NCI-H2171 treated with DMSO at 0.1 percent for 48 hours (cell line): ENCODE results near the gene HACD2.

ENCODE experiments used
- DNase-seq: peaks from one replicate; lab custom pipeline; 2025; lab: John Stamatoyannopoulos, UW

HACD2 gene

DNA sequence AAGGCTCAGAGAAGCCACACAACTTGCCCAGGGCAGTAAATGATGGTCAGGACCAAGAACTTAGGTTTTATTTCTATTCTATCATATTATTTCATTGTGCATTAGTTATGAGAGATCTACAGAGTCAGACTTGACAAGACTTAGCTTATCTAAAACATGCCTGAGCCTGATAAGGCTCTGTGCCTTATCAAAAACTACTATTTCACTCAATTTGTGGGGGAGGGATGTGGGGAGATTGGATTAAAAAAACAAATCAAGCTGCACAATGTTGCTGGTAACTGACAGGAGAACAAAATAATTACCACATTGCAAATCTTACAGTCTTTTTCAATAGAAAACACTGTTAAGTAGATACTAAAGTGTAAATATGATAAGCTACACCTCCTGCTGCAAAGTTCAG lies 16.0 kb downstream of the HACD2 start:
- DNase-seq: no peak

DNA sequence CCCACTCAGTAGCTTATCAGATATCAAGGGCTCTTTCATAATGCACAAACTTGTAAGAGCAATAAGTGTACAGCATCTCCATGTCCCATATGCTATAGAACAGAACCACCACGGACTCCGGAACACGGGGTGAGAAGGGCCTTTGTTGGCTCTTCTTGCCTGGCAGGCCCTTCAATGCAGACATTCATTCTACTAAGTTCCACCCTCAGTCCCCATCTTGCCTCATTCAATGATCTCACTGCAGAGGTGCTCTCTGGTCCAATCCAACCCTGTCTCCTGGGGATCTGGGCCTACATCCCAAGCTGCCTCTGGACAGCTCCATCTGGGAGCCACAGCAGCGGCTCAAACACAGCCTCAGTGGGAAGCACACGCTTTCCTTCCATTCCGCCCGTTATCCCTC lies 16.8 kb downstream of the HACD2 start:
- DNase-seq: no peak

- DNase-seq: no peak
Observed at GRCh38 chr3:123564056-123564455, 20.8 kb downstream of the HACD2 start.

- DNase-seq: no peak
Observed at GRCh38 chr3:123562547-123562946, 22.3 kb downstream of the HACD2 start.

DNA sequence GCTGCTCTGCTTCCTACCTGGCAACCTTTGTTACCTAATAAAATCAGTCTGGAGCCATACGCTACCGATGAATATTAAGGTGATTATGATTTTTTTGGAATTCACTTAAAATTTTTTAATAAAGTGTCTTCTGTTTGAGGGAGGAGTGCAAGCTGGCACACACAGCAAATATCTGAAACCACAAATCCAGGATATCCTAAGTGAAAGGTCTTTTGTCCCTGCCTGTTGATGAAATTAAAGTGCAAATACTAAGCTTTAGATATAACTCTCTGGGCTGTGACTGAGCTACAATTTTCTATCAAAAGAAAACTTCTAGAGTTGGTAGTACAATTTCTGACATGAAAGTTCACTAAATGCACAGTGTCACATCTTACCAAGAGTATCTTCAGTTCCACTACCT lies 23.7 kb downstream of the HACD2 start:
- DNase-seq: no peak

DNA sequence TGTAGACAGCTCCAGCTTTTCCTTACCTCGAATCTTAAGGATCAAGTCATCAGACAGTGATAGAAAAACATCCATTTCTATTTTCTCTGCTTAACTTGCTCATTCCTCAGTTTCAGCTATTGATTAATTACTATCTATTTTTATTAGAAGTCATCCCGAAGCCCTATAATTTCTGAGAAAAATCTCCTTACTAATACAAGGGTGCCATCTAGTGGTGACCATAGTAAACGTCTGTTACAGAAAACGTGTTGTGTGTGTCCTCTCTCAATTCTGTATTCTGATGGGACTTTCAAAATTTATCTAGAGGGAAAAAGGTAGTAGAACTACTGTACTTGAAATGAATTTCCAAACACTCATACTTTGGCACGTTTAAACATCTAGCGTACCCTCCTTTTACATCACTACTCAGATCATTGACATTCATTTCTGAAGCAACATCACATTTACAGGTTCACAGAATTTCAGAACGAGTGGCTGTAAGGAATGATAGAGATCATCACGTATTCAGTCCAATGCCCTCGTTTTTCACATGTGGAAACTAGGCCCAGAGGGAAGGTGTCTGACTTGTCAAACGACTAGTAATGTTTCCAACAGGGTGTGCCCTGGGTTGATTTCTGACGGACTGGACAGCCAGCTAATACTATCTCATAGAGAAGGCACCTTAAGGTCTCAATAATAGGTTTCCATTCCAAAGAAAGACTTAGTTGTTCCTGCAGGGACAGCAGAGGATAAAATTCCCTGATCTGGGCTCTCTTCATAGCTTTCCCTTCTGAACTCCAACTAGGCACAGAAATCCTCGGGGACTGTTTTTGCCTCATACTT lies 25.6 kb downstream of the HACD2 start:
- peak; percentile 70 for DNase-seq

- no peak for DNase-seq
Observed at GRCh38 chr3:123553536-123553935, 31.3 kb downstream of the HACD2 start.

GRCh38 chr3:123552768-123553167 lies 32.1 kb downstream of the HACD2 start:
- DNase-seq: no peak

DNA sequence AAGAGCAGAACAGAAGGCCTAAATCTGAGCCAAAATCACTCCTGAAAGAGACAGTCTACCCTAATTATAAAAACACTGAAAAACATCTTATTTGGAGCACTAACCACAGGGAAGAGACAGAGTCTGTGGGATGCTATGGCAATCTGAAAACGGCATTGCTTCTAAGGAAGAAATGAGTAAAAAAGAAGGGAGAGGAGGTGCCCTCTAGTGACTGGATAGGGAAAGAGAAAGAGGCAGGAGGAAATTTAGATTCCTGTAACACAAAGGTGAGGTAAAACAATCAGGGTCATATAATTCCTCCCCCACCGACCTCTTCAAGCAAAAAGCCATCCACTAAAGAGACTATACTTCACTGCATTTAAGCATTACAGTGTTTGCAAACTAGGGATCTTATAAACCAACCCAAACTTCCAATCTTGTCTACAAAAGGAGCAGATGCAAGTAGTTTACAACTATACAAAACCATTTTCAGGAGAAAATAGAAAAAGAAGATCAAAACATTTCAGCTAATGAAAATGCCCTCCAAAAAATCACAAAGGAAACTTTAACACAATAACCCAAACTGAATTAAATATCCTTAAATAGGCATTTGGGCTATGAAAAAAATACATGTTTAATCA lies 32.6 kb downstream of the HACD2 start:
- peak; percentile 64 for DNase-seq

GRCh38 chr3:123547881-123548519 lies 36.9 kb downstream of the HACD2 start:
- no peak for DNase-seq

- no peak for DNase-seq
Observed at GRCh38 chr3:123546133-123546755, 38.6 kb downstream of the HACD2 start.

- DNase-seq: no peak
Observed at GRCh38 chr3:123543950-123544349, 40.9 kb downstream of the HACD2 start.

GRCh38 chr3:123540285-123540684 lies 44.6 kb downstream of the HACD2 start:
- no peak for DNase-seq

- DNase-seq: no peak
Observed at GRCh38 chr3:123536153-123536895, 48.5 kb downstream of the HACD2 start.

DNA sequence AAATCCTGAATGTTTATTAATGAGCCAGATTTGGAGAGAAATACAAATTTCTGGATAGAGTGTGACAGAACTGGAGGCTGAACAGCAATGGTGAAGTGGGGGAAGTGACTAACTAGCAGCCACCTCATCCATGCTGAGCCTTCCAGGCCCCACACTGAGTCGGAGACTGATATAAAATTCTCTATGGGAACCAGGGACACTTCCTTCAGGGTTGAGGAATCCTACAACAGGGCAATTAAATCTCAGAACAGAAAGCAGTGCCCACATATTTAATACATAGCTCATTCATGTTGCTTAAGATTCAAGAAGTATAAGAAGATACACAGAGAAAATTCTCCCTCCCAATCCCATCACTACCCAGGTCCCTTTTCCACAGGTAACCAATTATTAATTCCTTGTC lies 49.3 kb downstream of the HACD2 start:
- DNase-seq: no peak

- no peak for DNase-seq
Observed at GRCh38 chr3:123534264-123534663, 50.6 kb downstream of the HACD2 start.

GRCh38 chr3:123533554-123534159 lies 51.2 kb downstream of the HACD2 start:
- no peak for DNase-seq

DNA sequence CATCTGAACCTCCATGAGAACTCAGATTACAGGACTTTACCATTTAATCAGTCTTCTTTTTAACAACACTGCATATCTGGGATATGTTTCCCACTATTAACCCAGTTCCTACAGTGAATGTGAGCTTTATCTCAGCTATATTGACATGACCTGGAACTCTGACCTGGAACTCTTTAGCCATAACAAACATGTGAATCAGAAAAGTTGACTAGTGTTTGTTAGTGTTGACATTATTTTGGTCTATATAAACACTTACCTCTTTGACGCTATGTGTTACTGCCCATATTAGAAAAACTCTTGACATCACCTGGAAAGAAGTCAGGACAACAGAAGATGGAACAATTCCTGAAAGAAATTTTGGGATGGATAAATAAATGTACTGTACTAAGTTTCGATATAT lies 56.7 kb downstream of the HACD2 start:
- DNase-seq: no peak

DNA sequence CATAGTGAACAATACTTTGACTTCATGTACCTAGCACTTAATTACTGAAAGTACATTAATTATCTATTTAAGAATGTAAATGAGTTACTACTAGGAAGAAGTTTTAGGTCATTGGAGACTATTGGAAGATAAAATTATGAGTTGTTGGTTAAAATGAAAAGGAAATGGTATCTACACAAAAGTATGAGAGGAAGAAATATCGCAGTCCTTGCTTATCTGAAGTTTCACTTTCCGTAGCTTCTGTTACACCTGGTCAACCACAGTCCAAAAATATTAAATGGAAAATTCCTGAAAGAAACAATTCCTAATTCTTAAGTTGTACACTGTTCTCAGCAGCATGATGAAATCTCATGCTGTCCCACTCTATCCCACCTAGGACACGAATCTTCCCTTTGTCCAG lies 57.8 kb downstream of the HACD2 start:
- DNase-seq: no peak

GRCh38 chr3:123526474-123526873 lies 58.4 kb downstream of the HACD2 start:
- DNase-seq: no peak

- no peak for DNase-seq
Observed at GRCh38 chr3:123525433-123525832, 59.4 kb downstream of the HACD2 start.

DNA sequence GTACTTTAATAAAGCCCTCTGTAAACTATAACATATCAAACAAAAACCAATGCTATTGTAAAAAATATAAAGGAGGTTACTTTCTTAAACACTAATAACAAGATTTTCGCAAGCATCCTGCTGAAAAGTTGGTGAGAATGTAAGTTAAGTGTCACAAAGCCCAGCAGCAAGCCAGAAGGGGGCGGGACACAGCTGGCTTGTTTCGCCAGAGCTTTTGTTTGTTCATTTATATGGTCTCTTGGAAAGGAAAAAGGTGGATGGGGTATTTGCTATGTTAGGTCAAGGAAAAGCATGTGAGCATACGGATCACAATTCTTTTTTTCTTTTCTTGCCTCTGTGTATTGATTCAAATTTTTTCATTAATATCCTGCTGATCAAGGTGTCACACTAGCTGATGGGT lies 59.9 kb downstream of the HACD2 start:
- DNase-seq: no peak
